DOHH2 (cell line): ENCODE data around the gene CNTN2.

Experiments
- H3F3A ChIP-seq: fragments of 200-600 bp; sonication (generic), shearing (Covaris generic); 2 replicates; pipeline ENCODE4 v1.6.0; 2016; ENCODE audit warnings: antibody characterized with exemption, mild to moderate bottlenecking; ENCODE audit not compliant: control insufficient read depth, insufficient read depth
- H3K27ac ChIP-seq: fragments of 200-600 bp; sonication (generic); 2 replicates; pipeline ENCODE4 v1.5.1; 2014; ENCODE audit warnings: low read depth, mild to moderate bottlenecking, low read length, moderate library complexity
- H3K27me3 ChIP-seq: fragments of 200-600 bp; sonication (generic); 2 replicates; pipeline ENCODE4 v1.6.1; 2014; ENCODE audit warnings: mild to moderate bottlenecking, low read length, mixed read lengths; ENCODE audit not compliant: control insufficient read depth
- H3K36me3 ChIP-seq: fragments of 200-600 bp; sonication (generic); 2 replicates; pipeline ENCODE4 v1.6.1; 2014; ENCODE audit warnings: mild to moderate bottlenecking, low read length, moderate library complexity, mixed read lengths; ENCODE audit not compliant: control insufficient read depth
- H3K4me1 ChIP-seq: fragments of 200-600 bp; sonication (generic); 2 replicates; pipeline ENCODE4 v1.6.1; 2014; ENCODE audit warnings: mild to moderate bottlenecking, low read length, mixed read lengths; ENCODE audit not compliant: control insufficient read depth
- H3K4me2 ChIP-seq: fragments of 200-600 bp; sonication (generic); 2 replicates; pipeline ENCODE4 v1.6.0; 2014; ENCODE audit warnings: mild to moderate bottlenecking, low read length, moderate library complexity
- H3K4me3 ChIP-seq: fragments of 200-600 bp; sonication (generic); 2 replicates; pipeline ENCODE4 v1.5.1; 2014; ENCODE audit warnings: mild to moderate bottlenecking, low read length, mixed read lengths
- H3K79me2 ChIP-seq: fragments of 200-600 bp; sonication (generic); 2 replicates; pipeline ENCODE4 v1.6.1; 2014; ENCODE audit warnings: mild to moderate bottlenecking, low read length, mixed read lengths; ENCODE audit not compliant: control insufficient read depth
- H3K9me2 ChIP-seq: fragments of 200-600 bp; sonication (generic); replicated peaks from 2 replicates; pipeline ENCODE4 v1.6.1; 2014; ENCODE audit warnings: mild to moderate bottlenecking, low read length, mixed read lengths; ENCODE audit not compliant: control insufficient read depth
- H3K9me3 ChIP-seq: fragments of 200-600 bp; sonication (generic); 2 replicates; pipeline ENCODE4 v1.6.1; 2014; ENCODE audit warnings: antibody characterized with exemption, low read length, mixed read lengths; ENCODE audit not compliant: control insufficient read depth, insufficient read depth
- H4K20me1 ChIP-seq: fragments of 200-600 bp; sonication (generic); 2 replicates; pipeline ENCODE4 v1.6.0; 2014; ENCODE audit warnings: low read depth, mild to moderate bottlenecking, antibody characterized with exemption, low read length, moderate library complexity; ENCODE audit not compliant: control insufficient read depth, insufficient read depth
- CTCF ChIP-seq: fragments of 200-600 bp; sonication (generic); IDR thresholded peaks from one replicate; pipeline ENCODE4 v1.5.1; 2014; ENCODE audit warnings: antibody characterized with exemption, mild to moderate bottlenecking, low read depth, low read length; ENCODE audit not compliant: poor library complexity, severe bottlenecking
- EZH2phosphoT487 ChIP-seq: fragments of 200-600 bp; sonication (generic); IDR thresholded peaks from 2 replicates; pipeline ENCODE4 v1.6.1; 2017; ENCODE audit warnings: borderline replicate concordance, mild to moderate bottlenecking, antibody characterized with exemption, low read length, moderate library complexity, mixed read lengths

Gene CNTN2

GRCh38 chr1:205071801-205072200, 28.8 kb downstream of the CNTN2 start:
- Histone ChIP-seq H3K4me2 (no peak overlapping the region), H3K36me3 (no peaks in the 10 kb centered on the region), H3F3A (no peaks in the 10 kb centered on the region), H3K9me2 (no peaks in the 10 kb centered on the region), H3K9me3 (no peaks in the 10 kb centered on the region), H3K27ac (no peak overlapping the region), H3K79me2 (no peaks in the 10 kb centered on the region), H3K4me1 (no peaks in the 10 kb centered on the region), H4K20me1 (no peaks in the 10 kb centered on the region), H3K27me3 (no peaks in the 10 kb centered on the region), H3K4me3 (no peak overlapping the region)
- TF ChIP-seq EZH2phosphoT487 (no peak), CTCF (no peak)

- Histone ChIP-seq H3K4me3 (no peak overlapping the region), H3F3A (no peaks in the 10 kb centered on the region), H3K9me2 (no peaks in the 10 kb centered on the region), H3K36me3 (no peaks in the 10 kb centered on the region), H3K4me2 (no peak overlapping the region), H3K4me1 (no peaks in the 10 kb centered on the region), H3K9me3 (no peaks in the 10 kb centered on the region), H4K20me1 (no peaks in the 10 kb centered on the region), H3K27ac (no peak overlapping the region), H3K79me2 (no peaks in the 10 kb centered on the region), H3K27me3 (no peaks in the 10 kb centered on the region)
- TF ChIP-seq EZH2phosphoT487 (no peak), CTCF (no peak)
Observed at GRCh38 chr1:205072286-205072685, 29.3 kb downstream of the CNTN2 start.

GRCh38 chr1:205072881-205073280, 29.9 kb downstream of the CNTN2 start:
- no peaks in the 10 kb centered on the region for H3F3A ChIP-seq
- no peaks in the 10 kb centered on the region for H3K27me3 ChIP-seq

More at GRCh38 chr1:205072881-205073280, 29.9 kb downstream of the CNTN2 start:
- Histone ChIP-seq H3K27ac (no peak overlapping the region), H4K20me1 (no peaks in the 10 kb centered on the region), H3K4me2 (no peak overlapping the region), H3K36me3 (no peaks in the 10 kb centered on the region), H3K4me3 (no peak overlapping the region), H3K9me3 (no peaks in the 10 kb centered on the region), H3K9me2 (no peaks in the 10 kb centered on the region), H3K79me2 (no peaks in the 10 kb centered on the region), H3K4me1 (no peaks in the 10 kb centered on the region)
- TF ChIP-seq EZH2phosphoT487 (no peak), CTCF (no peak)
